OCI-LY7 (cell line): ENCODE data around the gene TMED7.

Experiments used
- EZH2phosphoT487 ChIP-seq: fragments of 200-600 bp; sonication (generic); IDR thresholded peaks from 2 replicates; pipeline ENCODE4 v1.6.1; 2018; ENCODE audit warnings: low read depth, borderline replicate concordance, mild to moderate bottlenecking, mixed run types, antibody characterized with exemption, low read length, moderate library complexity, mixed read lengths
- TF ChIP-seq, protein P1 (sequence below): fragments of 200-600 bp; sonication (generic); conservative IDR thresholded peaks from 2 replicates; pipeline ENCODE4 v1.5.1; 2014; ENCODE audit warnings: mild to moderate bottlenecking, antibody characterized with exemption, low read length, moderate library complexity, mixed read lengths

DNA sequence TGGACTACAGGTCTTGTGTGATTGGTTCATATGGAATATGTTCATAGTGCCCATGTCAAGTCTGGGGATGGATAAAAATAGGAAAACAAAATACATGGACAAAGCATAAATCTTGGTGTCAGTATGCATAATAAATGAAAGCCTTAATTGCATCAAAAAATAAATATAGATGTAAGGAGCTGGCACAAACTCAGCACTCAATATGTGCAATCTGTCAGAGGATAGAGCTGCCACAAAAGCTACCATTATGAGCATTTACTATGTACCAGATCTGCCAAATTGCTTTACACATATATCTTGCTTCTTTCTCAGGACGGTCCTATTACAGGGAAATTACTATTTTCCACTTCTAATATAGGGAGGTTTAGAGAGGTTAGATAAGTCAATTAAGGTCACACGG, 18.2 kb upstream of the TMED7 start:
- TF ChIP-seq, protein P1, sequence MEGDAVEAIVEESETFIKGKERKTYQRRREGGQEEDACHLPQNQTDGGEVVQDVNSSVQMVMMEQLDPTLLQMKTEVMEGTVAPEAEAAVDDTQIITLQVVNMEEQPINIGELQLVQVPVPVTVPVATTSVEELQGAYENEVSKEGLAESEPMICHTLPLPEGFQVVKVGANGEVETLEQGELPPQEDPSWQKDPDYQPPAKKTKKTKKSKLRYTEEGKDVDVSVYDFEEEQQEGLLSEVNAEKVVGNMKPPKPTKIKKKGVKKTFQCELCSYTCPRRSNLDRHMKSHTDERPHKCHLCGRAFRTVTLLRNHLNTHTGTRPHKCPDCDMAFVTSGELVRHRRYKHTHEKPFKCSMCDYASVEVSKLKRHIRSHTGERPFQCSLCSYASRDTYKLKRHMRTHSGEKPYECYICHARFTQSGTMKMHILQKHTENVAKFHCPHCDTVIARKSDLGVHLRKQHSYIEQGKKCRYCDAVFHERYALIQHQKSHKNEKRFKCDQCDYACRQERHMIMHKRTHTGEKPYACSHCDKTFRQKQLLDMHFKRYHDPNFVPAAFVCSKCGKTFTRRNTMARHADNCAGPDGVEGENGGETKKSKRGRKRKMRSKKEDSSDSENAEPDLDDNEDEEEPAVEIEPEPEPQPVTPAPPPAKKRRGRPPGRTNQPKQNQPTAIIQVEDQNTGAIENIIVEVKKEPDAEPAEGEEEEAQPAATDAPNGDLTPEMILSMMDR: no peak
- no peak for TF ChIP-seq EZH2phosphoT487
